ENCODE results near the gene SH2D3C.

SH2D3C gene

DNA sequence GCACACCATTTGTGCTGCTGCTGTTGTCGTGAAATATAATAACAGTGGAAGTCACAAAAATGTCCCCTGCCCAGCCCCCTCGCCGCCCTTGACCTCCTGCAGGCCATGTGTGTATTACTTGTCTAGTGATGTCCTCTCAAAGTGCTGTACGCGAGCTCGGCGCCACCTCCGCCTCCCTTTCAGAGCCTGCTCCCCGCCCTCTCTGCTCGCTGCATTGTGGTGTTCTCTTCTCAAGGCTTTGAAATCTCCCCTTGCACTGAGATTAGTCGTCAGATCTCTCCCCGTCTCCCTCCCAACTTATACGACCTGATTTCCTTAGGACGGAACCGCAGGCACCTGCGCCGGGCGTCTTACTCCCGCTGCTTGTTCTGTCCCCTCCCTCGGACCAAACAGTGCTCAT is 86.4 kb downstream of the SH2D3C start:
- DNase-seq: no peak

DNA sequence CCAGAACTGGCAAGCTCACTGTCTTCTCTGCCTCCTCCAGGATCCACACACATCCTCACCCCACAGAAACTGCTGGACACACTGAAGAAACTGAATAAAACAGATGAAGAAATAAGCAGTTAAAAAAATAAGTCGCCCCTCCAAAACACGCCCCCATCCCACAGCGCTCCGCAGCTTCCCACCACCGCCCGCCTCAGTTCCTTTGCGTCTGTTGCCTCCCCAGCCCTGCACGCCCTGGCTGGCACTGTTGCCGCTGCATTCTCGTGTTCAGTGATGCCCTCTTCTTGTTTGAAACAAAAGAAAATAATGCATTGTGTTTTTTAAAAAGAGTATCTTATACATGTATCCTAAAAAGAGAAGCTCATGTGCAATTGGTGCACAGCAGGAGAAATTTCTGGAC is 87.7 kb downstream of the SH2D3C start:
- no peak for DNase-seq

DNA sequence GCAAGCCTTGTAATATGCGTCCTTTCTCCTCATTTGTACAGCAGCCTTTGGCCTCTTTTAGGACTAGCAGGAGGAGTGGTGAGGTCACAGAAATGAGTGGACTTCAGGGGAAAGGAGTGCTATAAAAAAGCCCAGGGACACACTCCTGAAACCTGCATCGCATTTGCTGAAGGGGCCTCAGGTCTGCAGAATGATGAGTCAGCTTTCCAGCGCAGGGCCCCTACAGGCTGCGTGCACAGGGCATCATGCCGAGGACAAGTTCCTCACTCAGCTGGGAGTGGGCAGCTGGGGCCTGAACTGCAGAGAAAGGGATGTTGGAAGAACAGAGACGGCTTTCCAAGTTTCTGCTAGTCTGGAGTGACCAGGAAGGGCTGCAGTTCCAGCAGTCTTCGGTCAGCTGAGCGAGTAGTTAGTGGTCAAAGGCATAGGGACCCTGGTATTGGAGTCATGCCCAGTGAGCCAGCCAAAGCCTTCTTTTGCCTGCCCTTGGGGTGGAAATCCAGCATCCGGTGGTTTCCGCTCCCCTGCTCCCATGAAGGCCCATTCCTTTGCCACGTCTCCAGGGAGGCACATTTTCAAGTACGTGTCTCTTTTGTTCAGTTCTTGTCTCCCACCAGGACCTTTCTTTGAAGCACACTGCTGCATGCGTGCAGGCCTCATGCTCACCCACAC is 89.0 kb downstream of the SH2D3C start:
- DNase-seq: no peak
